A549 (cell line): ENCODE measurements around the gene MYT1. TPM values are rescaled to one million over a fixed set of nuclear protein-coding genes. Genes with fewer than 3 reads are reported as not detected.
"Not testable (repeated sequence)": the region's sequence is repeated elsewhere in the genome, so short reads cannot be mapped to it uniquely, and the experiment has no call there.

Source experiments
- ATAC-seq, 2 experiments: fragments of 200-7000 bp in 1 of 2; fragments of >200 bp in 1 of 2; cut with Nextera tagmentation in 1 of 2; cut with Tn5 transposase in 1 of 2; 3 replicates each; pipeline versions ENCODE4 v1.8.0 to v1.9.1; 2018 to 2020; ENCODE audit warnings: mild to moderate bottlenecking in 1 of 2, moderate library complexity in 1 of 2
- CTCF ChIA-PET: fragments of 300-600 bp; sonication (Branson Sonifier 250); formaldehyde crosslinking; extraction: SDS; loops from one replicate; lab custom pipeline; 2021; ENCODE audit warnings: antibody characterized with exemption, inconsistent platforms; lab: Yijun Ruan, JAX
- POLR2A ChIA-PET: fragments of 350-600 bp; formaldehyde crosslinking; extraction: SDS; loops from one replicate; lab custom pipeline; 2021; ENCODE audit warnings: antibody characterized with exemption, inconsistent platforms; lab: Yijun Ruan, JAX
- DNase-seq, 2 experiments: peaks; one replicate each; pipeline versions ENCODE4 v3.0.0 to v3.0.0-alpha.2; 2011 to 2016; ENCODE audit warnings: low read depth in 1 of 2, low spot score in 1 of 2
- FAIRE-seq: peaks from 2 replicates; lab custom pipeline; 2011; peaks lifted over from hg19 to GRCh38; lab: Jason Lieb, UNC
- H3K27ac ChIP-seq, 2 experiments: fragments of >200 bp; sonication (Bioruptor Twin); formaldehyde crosslinking; 3 replicates each; pipeline ENCODE4 v1.5.1; 2016 to 2017
- H3K4me1 ChIP-seq: fragments of >200 bp; sonication (Bioruptor Twin); formaldehyde crosslinking; 3 replicates; pipeline ENCODE4 v1.6.1; 2016
- H3K4me2 ChIP-seq: fragments of >200 bp; sonication (Bioruptor Twin); formaldehyde crosslinking; 3 replicates; pipeline ENCODE4 v1.6.1; 2016
- H3K4me3 ChIP-seq: fragments of >200 bp; sonication (Bioruptor Twin); formaldehyde crosslinking; 3 replicates; pipeline ENCODE4 v1.5.1; 2016
- H3K9me3 ChIP-seq: fragments of >200 bp; sonication (Bioruptor Twin); formaldehyde crosslinking; 3 replicates; pipeline ENCODE4 v1.6.1; 2016
- BHLHE40 ChIP-seq: IDR thresholded peaks from 2 replicates; pipeline ENCODE4 v1.6.1; 2012; ENCODE audit warnings: low read depth, low read length, inconsistent platforms
- CHD4 ChIP-seq: fragments of 200-600 bp; sonication (generic); IDR thresholded peaks from 2 replicates; pipeline ENCODE4 v1.6.1; 2016; ENCODE audit warnings: antibody characterized with exemption, mild to moderate bottlenecking, borderline replicate concordance
- HDAC2 ChIP-seq: fragments of 200-600 bp; sonication (generic); IDR thresholded peaks from 2 replicates; pipeline ENCODE4 v1.6.1; 2016
- HOXB5 ChIP-seq: fragments of 250-450 bp; sonication (Bioruptor Pico); IDR thresholded peaks from 2 replicates; pipeline ENCODE4 v1.5.0; 2020; ENCODE audit warnings: mild to moderate bottlenecking, moderate library complexity
- MAFK ChIP-seq: fragments of 450-650 bp; IDR thresholded peaks from 2 replicates; pipeline ENCODE4 v1.6.1; 2014; ENCODE audit not compliant: partially characterized antibody
- MAZ ChIP-seq: fragments of 150-350 bp; IDR thresholded peaks from 2 replicates; pipeline ENCODE4 v1.6.1; 2014; ENCODE audit warnings: antibody characterized with exemption, low read depth, low read length, borderline replicate concordance
- MYC ChIP-seq: IDR thresholded peaks from 2 replicates; pipeline ENCODE4 v1.6.1; 2012; ENCODE audit warnings: mild to moderate bottlenecking, inconsistent platforms, low read length, improper control_type of control experiment, borderline replicate concordance
- NPAS2 ChIP-seq: fragments of 250-450 bp; sonication (Bioruptor Pico); IDR thresholded peaks from 2 replicates; pipeline ENCODE4 v1.8.0; 2022; ENCODE audit warnings: mild to moderate bottlenecking, moderate library complexity, borderline replicate concordance
- RAD21 ChIP-seq, 2 experiments: fragments of >200 bp in 1 of 2; sonication (Bioruptor Twin) in 1 of 2; formaldehyde crosslinking in 1 of 2; IDR thresholded peaks in 1 of 2; conservative IDR thresholded peaks in 1 of 2; 2 replicates in 1 of 2; 3 replicates in 1 of 2; pipeline ENCODE4 v1.6.1; 2012 to 2018; ENCODE audit warnings: inconsistent platforms in 1 of 2
- TFCP2L1 ChIP-seq: fragments of 250-450 bp; sonication (Bioruptor Pico); IDR thresholded peaks from 2 replicates; pipeline ENCODE4 v1.5.0; 2021; ENCODE audit warnings: mild to moderate bottlenecking
- TP53 ChIP-seq: fragments of 250-450 bp; sonication (Bioruptor Pico); IDR thresholded peaks from 2 replicates; pipeline ENCODE4 v1.5.0; 2021; ENCODE audit warnings: mild to moderate bottlenecking, moderate library complexity
- ZFP36 ChIP-seq: fragments of 450-650 bp; IDR thresholded peaks from 2 replicates; pipeline ENCODE4 v1.6.1; 2014; ENCODE audit warnings: borderline replicate concordance; ENCODE audit not compliant: partially characterized antibody
- WGBS: methylation state at CpG from one replicate; pipeline ENCODE4 v1.1.6; 2017; ENCODE audit errors: missing lambda C conversion rate; 5-methylcytosine and 5-hydroxymethylcytosine counted together
- polyA plus RNA-seq, 4 experiments: library from polyadenylated mRNA; depleted of rRNA in 3 of 4; stranded (reverse); fragments of >200 nt; fragmentation: RNase III in 1 of 4; extraction: RNeasy Plus Mini Kit Qiagen cat#74134 plus additional on column Dnase treatment in 1 of 4; gene quantifications; 2 replicates in 3 of 4; 3 replicates in 1 of 4; pipeline ENCODE4 v1.2.3, GENCODE V29; 2011 to 2017
- TF ChIP-seq, protein P1 (sequence below): fragments of 150-350 bp; IDR thresholded peaks from 2 replicates; pipeline ENCODE4 v1.6.1; 2014; ENCODE audit warnings: low read depth, mild to moderate bottlenecking, low read length
- TF ChIP-seq, protein P2 (sequence below): fragments of 250-450 bp; sonication (Bioruptor Pico); IDR thresholded peaks from 2 replicates; pipeline ENCODE4 v1.5.0; 2021; ENCODE audit warnings: mild to moderate bottlenecking, moderate library complexity, borderline replicate concordance
- TF ChIP-seq, protein P3 (sequence below): fragments of 450-650 bp; IDR thresholded peaks from 2 replicates; pipeline ENCODE4 v1.6.1; 2014; ENCODE audit warnings: antibody characterized with exemption
- TF ChIP-seq, protein P4 (sequence below): fragments of >200 bp; sonication (Bioruptor Twin); formaldehyde crosslinking; IDR thresholded peaks from 3 replicates; pipeline ENCODE4 v1.5.1; 2016
- TF ChIP-seq, protein P5 (sequence below): fragments of 250-450 bp; sonication (Bioruptor Pico); IDR thresholded peaks from 2 replicates; pipeline ENCODE4 v1.5.0; 2020; ENCODE audit warnings: low read depth, mild to moderate bottlenecking, moderate library complexity
- TF ChIP-seq, protein P6 (sequence below): fragments of >200 bp; sonication (Bioruptor Twin); formaldehyde crosslinking; IDR thresholded peaks from 2 replicates; pipeline ENCODE4 v1.6.1; 2016
- TF ChIP-seq, protein P7 (sequence below): IDR thresholded peaks from 2 replicates; pipeline ENCODE4 v1.6.1; 2012
- TF ChIP-seq, protein P8 (sequence below): fragments of >200 bp; sonication (Bioruptor Twin); formaldehyde crosslinking; IDR thresholded peaks from 3 replicates; pipeline ENCODE4 v1.6.1; 2016

MYT1 gene
- polyA plus RNA-seq, 2 of the 4 experiments (the other 2 are of a cell fraction), result 0.21 to 0.22 TPM

DNA sequence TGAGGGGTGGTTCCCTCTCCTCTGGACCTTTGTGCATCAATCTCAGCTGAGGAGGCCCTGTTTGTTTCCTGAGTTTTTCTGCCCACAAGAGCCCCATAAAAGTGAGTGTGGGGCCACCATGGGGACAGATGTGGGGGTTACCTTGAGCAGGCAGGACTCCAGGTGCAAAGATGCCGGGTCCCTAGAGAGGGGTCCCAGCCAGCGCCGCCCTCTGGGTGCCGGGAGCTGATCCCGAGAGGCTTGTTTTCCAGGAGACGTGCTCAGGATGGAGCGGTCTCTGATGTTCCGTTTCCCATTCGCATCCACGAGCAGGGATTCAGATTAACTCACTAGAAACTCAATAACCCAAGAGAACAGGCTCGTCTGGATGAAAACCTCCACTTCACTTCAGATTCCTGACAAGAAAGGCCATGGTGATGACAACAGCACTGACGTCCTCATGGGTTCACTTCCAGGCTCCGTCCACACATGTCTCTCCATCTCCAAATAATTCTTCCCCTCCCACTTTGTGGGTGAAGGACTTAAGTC lies 21.9 kb downstream of the MYT1 start:
- Histone ChIP-seq H3K9me3 (peaks cover 2% of the 10 kb centered on the region; the same call in 2 of the 3 replicates), H3K4me3 (no peak overlapping the region), H3K4me1 (peaks cover 16% of the 10 kb centered on the region; the same call in 2 of the 3 replicates), H3K4me2 (no peak overlapping the region), H3K27ac (no peak overlapping the region)
- CTCF ChIA-PET, result no interaction called here
- FAIRE-seq (no peak), DNase-seq (no peak), ATAC-seq (no peak)
- 66% methylated on average over 13 of the region's 13 CpGs for WGBS
- POLR2A ChIA-PET, result no interaction called here
- TF ChIP-seq, protein P1, sequence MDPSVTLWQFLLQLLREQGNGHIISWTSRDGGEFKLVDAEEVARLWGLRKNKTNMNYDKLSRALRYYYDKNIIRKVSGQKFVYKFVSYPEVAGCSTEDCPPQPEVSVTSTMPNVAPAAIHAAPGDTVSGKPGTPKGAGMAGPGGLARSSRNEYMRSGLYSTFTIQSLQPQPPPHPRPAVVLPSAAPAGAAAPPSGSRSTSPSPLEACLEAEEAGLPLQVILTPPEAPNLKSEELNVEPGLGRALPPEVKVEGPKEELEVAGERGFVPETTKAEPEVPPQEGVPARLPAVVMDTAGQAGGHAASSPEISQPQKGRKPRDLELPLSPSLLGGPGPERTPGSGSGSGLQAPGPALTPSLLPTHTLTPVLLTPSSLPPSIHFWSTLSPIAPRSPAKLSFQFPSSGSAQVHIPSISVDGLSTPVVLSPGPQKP, result no peak
- TF ChIP-seq, protein P2, sequence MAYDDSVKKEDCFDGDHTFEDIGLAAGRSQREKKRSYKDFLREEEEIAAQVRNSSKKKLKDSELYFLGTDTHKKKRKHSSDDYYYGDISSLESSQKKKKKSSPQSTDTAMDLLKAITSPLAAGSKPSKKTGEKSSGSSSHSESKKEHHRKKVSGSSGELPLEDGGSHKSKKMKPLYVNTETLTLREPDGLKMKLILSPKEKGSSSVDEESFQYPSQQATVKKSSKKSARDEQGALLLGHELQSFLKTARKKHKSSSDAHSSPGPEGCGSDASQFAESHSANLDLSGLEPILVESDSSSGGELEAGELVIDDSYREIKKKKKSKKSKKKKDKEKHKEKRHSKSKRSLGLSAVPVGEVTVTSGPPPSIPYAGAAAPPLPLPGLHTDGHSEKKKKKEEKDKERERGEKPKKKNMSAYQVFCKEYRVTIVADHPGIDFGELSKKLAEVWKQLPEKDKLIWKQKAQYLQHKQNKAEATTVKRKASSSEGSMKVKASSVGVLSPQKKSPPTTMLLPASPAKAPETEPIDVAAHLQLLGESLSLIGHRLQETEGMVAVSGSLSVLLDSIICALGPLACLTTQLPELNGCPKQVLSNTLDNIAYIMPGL, result no peak
- TF ChIP-seq, protein P3, sequence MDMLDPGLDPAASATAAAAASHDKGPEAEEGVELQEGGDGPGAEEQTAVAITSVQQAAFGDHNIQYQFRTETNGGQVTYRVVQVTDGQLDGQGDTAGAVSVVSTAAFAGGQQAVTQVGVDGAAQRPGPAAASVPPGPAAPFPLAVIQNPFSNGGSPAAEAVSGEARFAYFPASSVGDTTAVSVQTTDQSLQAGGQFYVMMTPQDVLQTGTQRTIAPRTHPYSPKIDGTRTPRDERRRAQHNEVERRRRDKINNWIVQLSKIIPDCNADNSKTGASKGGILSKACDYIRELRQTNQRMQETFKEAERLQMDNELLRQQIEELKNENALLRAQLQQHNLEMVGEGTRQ, result no peak
- TF ChIP-seq RAD21 (conservative IDR thresholded peaks at IDR 0.05 in 1 of 2, IDR thresholded peaks at IDR 0.05 in 1 of 2) (no peak), MAZ (no peak), MYC (no peak), CHD4 (no peak), HOXB5 (CRISPR knock-in tag) (no peak)
- TF ChIP-seq, protein P4, sequence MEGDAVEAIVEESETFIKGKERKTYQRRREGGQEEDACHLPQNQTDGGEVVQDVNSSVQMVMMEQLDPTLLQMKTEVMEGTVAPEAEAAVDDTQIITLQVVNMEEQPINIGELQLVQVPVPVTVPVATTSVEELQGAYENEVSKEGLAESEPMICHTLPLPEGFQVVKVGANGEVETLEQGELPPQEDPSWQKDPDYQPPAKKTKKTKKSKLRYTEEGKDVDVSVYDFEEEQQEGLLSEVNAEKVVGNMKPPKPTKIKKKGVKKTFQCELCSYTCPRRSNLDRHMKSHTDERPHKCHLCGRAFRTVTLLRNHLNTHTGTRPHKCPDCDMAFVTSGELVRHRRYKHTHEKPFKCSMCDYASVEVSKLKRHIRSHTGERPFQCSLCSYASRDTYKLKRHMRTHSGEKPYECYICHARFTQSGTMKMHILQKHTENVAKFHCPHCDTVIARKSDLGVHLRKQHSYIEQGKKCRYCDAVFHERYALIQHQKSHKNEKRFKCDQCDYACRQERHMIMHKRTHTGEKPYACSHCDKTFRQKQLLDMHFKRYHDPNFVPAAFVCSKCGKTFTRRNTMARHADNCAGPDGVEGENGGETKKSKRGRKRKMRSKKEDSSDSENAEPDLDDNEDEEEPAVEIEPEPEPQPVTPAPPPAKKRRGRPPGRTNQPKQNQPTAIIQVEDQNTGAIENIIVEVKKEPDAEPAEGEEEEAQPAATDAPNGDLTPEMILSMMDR, result no peak

DNA sequence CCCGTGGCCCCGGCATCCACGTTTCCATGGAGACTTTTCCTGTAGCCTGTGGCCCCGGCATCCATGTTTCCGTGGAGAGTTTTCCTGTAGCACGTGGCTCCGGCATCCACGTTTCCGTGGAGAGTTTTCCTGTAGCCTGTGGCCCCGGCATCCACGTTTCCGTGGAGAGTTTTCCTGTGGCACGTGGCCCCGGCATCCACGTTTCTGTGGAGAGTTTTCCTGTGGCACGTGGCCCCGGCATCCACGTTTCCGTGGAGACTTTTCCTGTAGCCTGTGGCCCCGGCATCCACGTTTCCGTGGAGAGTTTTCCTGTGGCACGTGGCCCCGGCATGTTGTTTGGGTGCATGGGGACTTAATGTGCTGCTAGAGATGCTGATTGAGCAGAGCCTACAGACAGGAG lies 23.0 kb downstream of the MYT1 start:
- CTCF ChIA-PET, POLR2A ChIA-PET, H3K4me3 ChIP-seq, DNase-seq, H3K27ac ChIP-seq, FAIRE-seq, ATAC-seq, H3K4me2 ChIP-seq, H3K9me3 ChIP-seq: not testable (repeated sequence)
- WGBS, result 74% methylated on average over 24 of the region's 24 CpGs
- H3K4me1 ChIP-seq, result peaks cover 16% of the 10 kb centered on the region; the same call in 2 of the 3 replicates

DNA sequence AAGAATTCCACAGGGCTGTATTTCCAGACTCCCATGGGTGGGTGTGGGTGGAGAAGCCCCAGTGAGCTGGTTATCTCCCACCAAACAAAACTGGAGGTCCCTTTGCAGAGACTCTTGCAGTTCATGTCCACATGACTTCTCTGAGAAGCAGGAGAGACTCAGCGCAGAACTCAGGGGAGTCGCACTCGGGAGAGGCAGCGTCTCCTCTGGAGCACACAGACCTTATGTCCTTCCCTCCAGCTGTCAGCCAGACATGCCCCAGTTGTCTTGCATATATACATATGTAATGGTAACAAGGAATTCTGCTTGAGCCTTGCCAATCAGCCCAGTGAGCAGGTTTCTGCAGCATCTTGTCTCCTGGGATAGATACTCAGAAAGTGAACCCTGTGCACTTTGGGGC lies 23.8 kb downstream of the MYT1 start:
- Histone ChIP-seq H3K4me2 (no peak overlapping the region), H3K27ac (no peak overlapping the region), H3K4me1 (peaks cover 16% of the 10 kb centered on the region; the same call in 2 of the 3 replicates), H3K9me3 (peaks cover 2% of the 10 kb centered on the region; the same call in 2 of the 3 replicates), H3K4me3 (no peak overlapping the region)
- no peak for DNase-seq
- ChIA-PET CTCF (no interaction called here), POLR2A (no interaction called here)
- no peak for ATAC-seq
- WGBS, result 82% methylated on average over 4 of the region's 4 CpGs
- TF ChIP-seq, protein P1, result no peak
- TF ChIP-seq BHLHE40 (no peak), TFCP2L1 (CRISPR knock-in tag) (no peak), HDAC2 (no peak), ZFP36 (no peak), MAFK (no peak), CHD4 (no peak), TP53 (CRISPR knock-in tag) (no peak), HOXB5 (CRISPR knock-in tag) (no peak), NPAS2 (CRISPR knock-in tag) (no peak)
- TF ChIP-seq, protein P5, sequence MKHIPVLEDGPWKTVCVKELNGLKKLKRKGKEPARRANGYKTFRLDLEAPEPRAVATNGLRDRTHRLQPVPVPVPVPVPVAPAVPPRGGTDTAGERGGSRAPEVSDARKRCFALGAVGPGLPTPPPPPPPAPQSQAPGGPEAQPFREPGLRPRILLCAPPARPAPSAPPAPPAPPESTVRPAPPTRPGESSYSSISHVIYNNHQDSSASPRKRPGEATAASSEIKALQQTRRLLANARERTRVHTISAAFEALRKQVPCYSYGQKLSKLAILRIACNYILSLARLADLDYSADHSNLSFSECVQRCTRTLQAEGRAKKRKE (CRISPR knock-in tag), result no peak
- TF ChIP-seq, protein P6, sequence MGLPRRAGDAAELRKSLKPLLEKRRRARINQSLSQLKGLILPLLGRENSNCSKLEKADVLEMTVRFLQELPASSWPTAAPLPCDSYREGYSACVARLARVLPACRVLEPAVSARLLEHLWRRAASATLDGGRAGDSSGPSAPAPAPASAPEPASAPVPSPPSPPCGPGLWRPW, result no peak
- TF ChIP-seq, protein P3, result no peak
- TF ChIP-seq, protein P7, sequence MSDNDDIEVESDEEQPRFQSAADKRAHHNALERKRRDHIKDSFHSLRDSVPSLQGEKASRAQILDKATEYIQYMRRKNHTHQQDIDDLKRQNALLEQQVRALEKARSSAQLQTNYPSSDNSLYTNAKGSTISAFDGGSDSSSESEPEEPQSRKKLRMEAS, result no peak
- TF ChIP-seq, protein P8, sequence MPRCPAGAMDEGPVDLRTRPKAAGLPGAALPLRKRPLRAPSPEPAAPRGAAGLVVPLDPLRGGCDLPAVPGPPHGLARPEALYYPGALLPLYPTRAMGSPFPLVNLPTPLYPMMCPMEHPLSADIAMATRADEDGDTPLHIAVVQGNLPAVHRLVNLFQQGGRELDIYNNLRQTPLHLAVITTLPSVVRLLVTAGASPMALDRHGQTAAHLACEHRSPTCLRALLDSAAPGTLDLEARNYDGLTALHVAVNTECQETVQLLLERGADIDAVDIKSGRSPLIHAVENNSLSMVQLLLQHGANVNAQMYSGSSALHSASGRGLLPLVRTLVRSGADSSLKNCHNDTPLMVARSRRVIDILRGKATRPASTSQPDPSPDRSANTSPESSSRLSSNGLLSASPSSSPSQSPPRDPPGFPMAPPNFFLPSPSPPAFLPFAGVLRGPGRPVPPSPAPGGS, result no peak
- no peak for FAIRE-seq
